ENCODE results near the gene MOXD1. TPM values are rescaled to one million over a fixed set of nuclear protein-coding genes. Genes with fewer than 3 reads are reported as not detected.

MOXD1 gene
- total RNA-seq, 2 experiments from 2014 or later: 0.74 TPM; not detected in 1

- ChIA-PET POLR2A (interaction anchor here (0.6 to 1.9 kb wide), 5 partner anchors 9 to 399 kb away, joined by 3 to 5 read pairs (median 3); no protein-coding TSS in a partner anchor), CTCF (ENCODE audit: unreplicated experiment) (no interaction called here)
- Histone ChIP-seq H3K27ac (ENCODE audit: low read depth, low read length, poor library complexity, severe bottlenecking) (no peak overlapping the region), H3K9me2 (ENCODE audit: insufficient read depth, low read length) (no peaks in the 10 kb centered on the region), H4K20me1 (ENCODE audit: insufficient read depth, low read length) (no peaks in the 10 kb centered on the region), H3K79me2 (ENCODE audit: insufficient read depth, low read depth, low read length) (no peaks in the 10 kb centered on the region), H3K9me3 (ENCODE audit: low read length) (peaks cover 20% of the 10 kb centered on the region), H3K4me2 (ENCODE audit: low read length) (no peak overlapping the region), H3K36me3 (ENCODE audit: insufficient read depth, low read length) (peaks cover 92% of the 10 kb centered on the region), H2AFZ (ENCODE audit: low read length) (no peak overlapping the region), H3K4me1 (ENCODE audit: insufficient read depth, low read length, poor library complexity, severe bottlenecking) (no peaks in the 10 kb centered on the region), H3K4me3 (ENCODE audit: low read depth, low read length, poor library complexity, severe bottlenecking) (no peak overlapping the region)
- intact Hi-C loops (cut with micrococcal nuclease; ENCODE audit: unreplicated experiment): no loop called here
- no peak for DNase-seq (ENCODE audit: low spot score)
- TF ChIP-seq CTCF (conservative IDR thresholded peaks at IDR 0.05; ENCODE audit: low read length): no peak
- BruUV-seq (replicated peaks): no TSS peak
Observed at GRCh38 chr6:132446141-132446854, 45.0 kb upstream of the MOXD1 start.

- H3K36me3 ChIP-seq (ENCODE audit: insufficient read depth, low read length): peaks cover 83% of the 10 kb centered on the region
Observed at GRCh38 chr6:132445201-132445951, 44.1 kb upstream of the MOXD1 start.

More at GRCh38 chr6:132445201-132445951, 44.1 kb upstream of the MOXD1 start:
- ChIA-PET CTCF (ENCODE audit: unreplicated experiment) (no interaction called here), POLR2A (interaction anchor here (0.6 to 1.9 kb wide), 5 partner anchors 10 to 398 kb away, joined by 3 to 5 read pairs (median 3); no protein-coding TSS in a partner anchor)
- Histone ChIP-seq H4K20me1 (ENCODE audit: insufficient read depth, low read length) (no peaks in the 10 kb centered on the region), H3K79me2 (ENCODE audit: insufficient read depth, low read depth, low read length) (no peaks in the 10 kb centered on the region), H3K4me1 (ENCODE audit: insufficient read depth, low read length, poor library complexity, severe bottlenecking) (no peaks in the 10 kb centered on the region), H3K27ac (ENCODE audit: low read depth, low read length, poor library complexity, severe bottlenecking) (no peak overlapping the region), H3K4me2 (ENCODE audit: low read length) (no peak overlapping the region), H3K9me2 (ENCODE audit: insufficient read depth, low read length) (no peaks in the 10 kb centered on the region), H3K4me3 (ENCODE audit: low read depth, low read length, poor library complexity, severe bottlenecking) (no peak overlapping the region), H3K9me3 (ENCODE audit: low read length) (peaks cover 16% of the 10 kb centered on the region), H2AFZ (ENCODE audit: low read length) (no peak overlapping the region)
- intact Hi-C loops (cut with micrococcal nuclease; ENCODE audit: unreplicated experiment): no loop called here
- no peak for DNase-seq (ENCODE audit: low spot score)
- TF ChIP-seq CTCF (conservative IDR thresholded peaks at IDR 0.05; ENCODE audit: low read length) (no peak), EZH2phosphoT487 (IDR thresholded peaks at IDR 0.05; ENCODE audit: borderline replicate concordance, low read depth, low read length) (no peak)
- BruUV-seq (replicated peaks): no TSS peak
